ENCODE data around the gene FHOD1. TPM values are rescaled to one million over a fixed set of nuclear protein-coding genes. Genes with fewer than 3 reads are reported as not detected.

FHOD1 gene
- total and polyA plus RNA-seq, 9 of the 15 experiments (the other 6 are each of a cell fraction or from before 2014, with no cell fraction given): 18.7 to 126 (median 32.3) TPM

DNA sequence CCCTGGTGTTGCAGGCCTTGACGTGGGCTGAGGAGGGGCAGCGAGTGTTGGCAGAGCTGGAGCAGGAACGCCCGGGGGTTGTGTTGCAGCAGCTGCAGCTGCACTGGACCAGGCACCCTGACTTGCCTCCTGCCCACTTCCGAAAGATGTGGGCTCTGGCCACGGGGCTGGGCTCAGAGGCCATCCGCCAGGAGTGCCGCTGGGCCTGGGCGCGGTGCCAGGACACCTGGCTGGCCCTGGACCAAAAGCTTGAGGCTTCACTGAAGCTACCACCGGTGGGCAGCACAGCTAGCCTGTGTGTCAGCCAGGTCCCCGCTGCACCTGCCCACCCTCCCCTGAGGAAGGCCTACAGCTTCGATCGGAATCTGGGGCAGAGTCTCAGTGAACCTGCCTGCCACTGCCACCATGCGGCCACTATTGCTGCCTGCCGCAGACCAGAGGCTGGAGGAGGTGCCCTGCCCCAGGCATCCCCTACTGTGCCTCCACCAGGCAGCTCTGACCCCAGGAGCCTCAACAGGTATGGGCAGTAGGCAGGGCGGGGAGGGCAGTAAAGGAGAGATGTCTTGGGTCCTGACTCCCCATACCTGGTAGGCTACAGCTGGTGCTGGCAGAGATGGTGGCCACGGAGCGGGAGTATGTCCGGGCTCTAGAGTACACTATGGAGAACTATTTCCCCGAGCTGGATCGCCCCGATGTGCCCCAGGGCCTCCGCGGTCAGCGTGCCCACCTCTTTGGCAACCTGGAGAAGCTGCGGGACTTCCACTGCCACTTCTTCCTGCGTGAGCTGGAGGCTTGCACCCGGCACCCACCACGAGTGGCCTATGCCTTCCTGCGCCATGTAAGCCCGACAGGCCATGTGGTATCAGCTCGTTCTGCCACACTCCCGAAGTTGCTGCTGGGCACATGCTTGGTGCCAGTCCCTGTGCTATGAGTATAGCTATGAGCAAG is 37.7 kb upstream of the FHOD1 start:
- FAIRE-seq (no peak), ATAC-seq (peak; percentile 67), DNase-seq (ENCODE audit: extremely low read depth in 1 of 4, low spot score in 3 of 4) (peak; percentile 23 to 39 (median 26))
- Histone ChIP-seq H3K36me3 (ENCODE audit: control insufficient read depth, insufficient read depth, low read length) (peaks cover 26% of the 10 kb centered on the region; the same call in 2 of the 3 replicates), H3K9me1 (ENCODE audit: control insufficient read depth, insufficient read depth, low read length) (peaks cover 3% of the 10 kb centered on the region), H3K27ac (ENCODE audit: extremely low read depth, low read depth, low read length) (no peak overlapping the region), H3K9ac (ENCODE audit: insufficient read depth in 1 of 2, low read depth in 2 of 2, low read length in 2 of 2) (peak overlapping the region in 1 of 2 experiments; percentile 26; a peak in 1 of 4 replicates), H3K4me3 (no peak overlapping the region), H3K27me3 (ENCODE audit: control insufficient read depth in 2 of 2, insufficient read depth in 2 of 2, low read length in 2 of 2) (no peaks in the 10 kb centered on the region), H4K20me1 (replicated peaks; ENCODE audit: control insufficient read depth, insufficient read depth, low read length) (no peaks in the 10 kb centered on the region), H3K4me2 (ENCODE audit: insufficient read depth, low read length) (no peak overlapping the region), H3K9me3 (replicated peaks; ENCODE audit: control insufficient read depth, insufficient read depth, low read depth, low read length) (no peaks in the 10 kb centered on the region), H3K79me2 (ENCODE audit: control insufficient read depth, insufficient read depth, low read length) (peaks cover 4% of the 10 kb centered on the region; the same call in 1 of the 3 replicates), H2AFZ (ENCODE audit: low read depth, low read length) (no peak overlapping the region), H3K4me1 (replicated peaks in 1 of 2; ENCODE audit: control insufficient read depth in 2 of 2, insufficient read depth in 2 of 2, low read length in 2 of 2) (peaks cover 4 to 25% of the 10 kb centered on the region in 2 experiments; a peak in 3 of 5 replicates)
- WGBS (ENCODE audit: insufficient coverage, low coverage, missing lambda C conversion rate): 84% methylated on average over 29 of the region's 34 CpGs
- CTCF ChIA-PET (ENCODE audit: low intra/inter-chr PET ratio): no interaction called here
- in situ Hi-C loops (cut with MboI) (no loop called here), intact Hi-C loops (cut with micrococcal nuclease) (no loop called here)
- BruUV-seq (replicated peaks): no TSS peak
- POLR2A ChIA-PET: interaction anchor here (0.6 to 1.9 kb wide), 7 partner anchors 11 to 619 kb away, joined by 3 to 10 read pairs (median 3); no protein-coding TSS in a partner anchor
- TF ChIP-seq, protein P1, sequence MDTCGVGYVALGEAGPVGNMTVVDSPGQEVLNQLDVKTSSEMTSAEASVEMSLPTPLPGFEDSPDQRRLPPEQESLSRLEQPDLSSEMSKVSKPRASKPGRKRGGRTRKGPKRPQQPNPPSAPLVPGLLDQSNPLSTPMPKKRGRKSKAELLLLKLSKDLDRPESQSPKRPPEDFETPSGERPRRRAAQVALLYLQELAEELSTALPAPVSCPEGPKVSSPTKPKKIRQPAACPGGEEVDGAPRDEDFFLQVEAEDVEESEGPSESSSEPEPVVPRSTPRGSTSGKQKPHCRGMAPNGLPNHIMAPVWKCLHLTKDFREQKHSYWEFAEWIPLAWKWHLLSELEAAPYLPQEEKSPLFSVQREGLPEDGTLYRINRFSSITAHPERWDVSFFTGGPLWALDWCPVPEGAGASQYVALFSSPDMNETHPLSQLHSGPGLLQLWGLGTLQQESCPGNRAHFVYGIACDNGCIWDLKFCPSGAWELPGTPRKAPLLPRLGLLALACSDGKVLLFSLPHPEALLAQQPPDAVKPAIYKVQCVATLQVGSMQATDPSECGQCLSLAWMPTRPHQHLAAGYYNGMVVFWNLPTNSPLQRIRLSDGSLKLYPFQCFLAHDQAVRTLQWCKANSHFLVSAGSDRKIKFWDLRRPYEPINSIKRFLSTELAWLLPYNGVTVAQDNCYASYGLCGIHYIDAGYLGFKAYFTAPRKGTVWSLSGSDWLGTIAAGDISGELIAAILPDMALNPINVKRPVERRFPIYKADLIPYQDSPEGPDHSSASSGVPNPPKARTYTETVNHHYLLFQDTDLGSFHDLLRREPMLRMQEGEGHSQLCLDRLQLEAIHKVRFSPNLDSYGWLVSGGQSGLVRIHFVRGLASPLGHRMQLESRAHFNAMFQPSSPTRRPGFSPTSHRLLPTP (IDR thresholded peaks at IDR 0.05; ENCODE audit: borderline replicate concordance, extremely low read depth, insufficient read length): no peak
- TF ChIP-seq ZFPM2 (CRISPR knock-in tag; IDR thresholded peaks at IDR 0.05): no peak
- TF ChIP-seq, protein P2, sequence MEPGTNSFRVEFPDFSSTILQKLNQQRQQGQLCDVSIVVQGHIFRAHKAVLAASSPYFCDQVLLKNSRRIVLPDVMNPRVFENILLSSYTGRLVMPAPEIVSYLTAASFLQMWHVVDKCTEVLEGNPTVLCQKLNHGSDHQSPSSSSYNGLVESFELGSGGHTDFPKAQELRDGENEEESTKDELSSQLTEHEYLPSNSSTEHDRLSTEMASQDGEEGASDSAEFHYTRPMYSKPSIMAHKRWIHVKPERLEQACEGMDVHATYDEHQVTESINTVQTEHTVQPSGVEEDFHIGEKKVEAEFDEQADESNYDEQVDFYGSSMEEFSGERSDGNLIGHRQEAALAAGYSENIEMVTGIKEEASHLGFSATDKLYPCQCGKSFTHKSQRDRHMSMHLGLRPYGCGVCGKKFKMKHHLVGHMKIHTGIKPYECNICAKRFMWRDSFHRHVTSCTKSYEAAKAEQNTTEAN (CRISPR knock-in tag; IDR thresholded peaks at IDR 0.05): no peak
- TF ChIP-seq POLR3A (IDR thresholded peaks at IDR 0.05; ENCODE audit: borderline replicate concordance, extremely low read depth, insufficient read depth, insufficient read length): no peak
- TF ChIP-seq ZNF778 (CRISPR knock-in tag; IDR thresholded peaks at IDR 0.05): no peak
- TF ChIP-seq KDM5B (IDR thresholded peaks at IDR 0.05; ENCODE audit: insufficient replicate concordance, low read depth, low read length): no peak
- no peak for TF ChIP-seq ZNF143 (CRISPR knock-in tag; IDR thresholded peaks at IDR 0.05)
- no peak for TF ChIP-seq ZNF561 (CRISPR knock-in tag; conservative IDR thresholded peaks at IDR 0.05)
- TF ChIP-seq, protein P3, sequence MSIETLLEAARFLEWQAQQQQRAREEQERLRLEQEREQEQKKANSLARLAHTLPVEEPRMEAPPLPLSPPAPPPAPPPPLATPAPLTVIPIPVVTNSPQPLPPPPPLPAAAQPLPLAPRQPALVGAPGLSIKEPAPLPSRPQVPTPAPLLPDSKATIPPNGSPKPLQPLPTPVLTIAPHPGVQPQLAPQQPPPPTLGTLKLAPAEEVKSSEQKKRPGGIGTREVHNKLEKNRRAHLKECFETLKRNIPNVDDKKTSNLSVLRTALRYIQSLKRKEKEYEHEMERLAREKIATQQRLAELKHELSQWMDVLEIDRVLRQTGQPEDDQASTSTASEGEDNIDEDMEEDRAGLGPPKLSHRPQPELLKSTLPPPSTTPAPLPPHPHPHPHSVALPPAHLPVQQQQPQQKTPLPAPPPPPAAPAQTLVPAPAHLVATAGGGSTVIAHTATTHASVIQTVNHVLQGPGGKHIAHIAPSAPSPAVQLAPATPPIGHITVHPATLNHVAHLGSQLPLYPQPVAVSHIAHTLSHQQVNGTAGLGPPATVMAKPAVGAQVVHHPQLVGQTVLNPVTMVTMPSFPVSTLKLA (conservative IDR thresholded peaks at IDR 0.05): no peak
- no peak for TF ChIP-seq HDAC6 (IDR thresholded peaks at IDR 0.05; ENCODE audit: low read depth, low read length)
- TF ChIP-seq NR2C1 (IDR thresholded peaks at IDR 0.05): no peak
- no peak for TF ChIP-seq NR2C1 (tag; IDR thresholded peaks at IDR 0.05)
- TF ChIP-seq KDM2B (CRISPR knock-in tag; IDR thresholded peaks at IDR 0.05): no peak
- TF ChIP-seq FOS (IDR thresholded peaks at IDR 0.05; ENCODE audit: extremely low read depth, insufficient read length): no peak
- TF ChIP-seq RBM14 (IDR thresholded peaks at IDR 0.05; ENCODE audit: borderline replicate concordance, insufficient read depth, low read depth, low read length): no peak

Measured in K562 (cell line).